ENCODE measurements around the gene RASIP1.

RASIP1 gene

GRCh38 chr19:48746110-48746509 is 5.7 kb upstream of the RASIP1 start:
- peaks cover 18% of the 10 kb centered on the region for H3K4me1 Mint-ChIP-seq
- no peaks in the 10 kb centered on the region for H3K9me3 Mint-ChIP-seq
- no peak for ATAC-seq
- peak overlapping the region; percentile 40 for H3K4me3 Mint-ChIP-seq
- H3K27ac Mint-ChIP-seq: no peak overlapping the region
- no peak for DNase-seq (ENCODE audit: low spot score in 2 of 2)
- no peaks in the 10 kb centered on the region for H3K36me3 Mint-ChIP-seq

GRCh38 chr19:48745208-48745995 is 5.0 kb upstream of the RASIP1 start:
- peaks cover 16% of the 10 kb centered on the region for H3K4me1 Mint-ChIP-seq
- no peaks in the 10 kb centered on the region for H3K36me3 Mint-ChIP-seq
- ATAC-seq (peak; percentile 83), DNase-seq (ENCODE audit: low spot score in 2 of 2) (peak in 1 of 2 donors; percentile 66)
- H3K9me3 Mint-ChIP-seq: no peaks in the 10 kb centered on the region
- peak overlapping the region; percentile 40 for H3K4me3 Mint-ChIP-seq
- no peak overlapping the region for H3K27ac Mint-ChIP-seq

GRCh38 chr19:48742096-48742495 is 1.7 kb upstream of the RASIP1 start:
- Mint-ChIP-seq H3K27ac (no peak overlapping the region), H3K9me3 (no peaks in the 10 kb centered on the region), H3K36me3 (no peaks in the 10 kb centered on the region), H3K4me3 (no peak overlapping the region), H3K4me1 (peaks cover 27% of the 10 kb centered on the region)
- ATAC-seq (no peak), DNase-seq (ENCODE audit: low spot score in 2 of 2) (no peak)

DNA sequence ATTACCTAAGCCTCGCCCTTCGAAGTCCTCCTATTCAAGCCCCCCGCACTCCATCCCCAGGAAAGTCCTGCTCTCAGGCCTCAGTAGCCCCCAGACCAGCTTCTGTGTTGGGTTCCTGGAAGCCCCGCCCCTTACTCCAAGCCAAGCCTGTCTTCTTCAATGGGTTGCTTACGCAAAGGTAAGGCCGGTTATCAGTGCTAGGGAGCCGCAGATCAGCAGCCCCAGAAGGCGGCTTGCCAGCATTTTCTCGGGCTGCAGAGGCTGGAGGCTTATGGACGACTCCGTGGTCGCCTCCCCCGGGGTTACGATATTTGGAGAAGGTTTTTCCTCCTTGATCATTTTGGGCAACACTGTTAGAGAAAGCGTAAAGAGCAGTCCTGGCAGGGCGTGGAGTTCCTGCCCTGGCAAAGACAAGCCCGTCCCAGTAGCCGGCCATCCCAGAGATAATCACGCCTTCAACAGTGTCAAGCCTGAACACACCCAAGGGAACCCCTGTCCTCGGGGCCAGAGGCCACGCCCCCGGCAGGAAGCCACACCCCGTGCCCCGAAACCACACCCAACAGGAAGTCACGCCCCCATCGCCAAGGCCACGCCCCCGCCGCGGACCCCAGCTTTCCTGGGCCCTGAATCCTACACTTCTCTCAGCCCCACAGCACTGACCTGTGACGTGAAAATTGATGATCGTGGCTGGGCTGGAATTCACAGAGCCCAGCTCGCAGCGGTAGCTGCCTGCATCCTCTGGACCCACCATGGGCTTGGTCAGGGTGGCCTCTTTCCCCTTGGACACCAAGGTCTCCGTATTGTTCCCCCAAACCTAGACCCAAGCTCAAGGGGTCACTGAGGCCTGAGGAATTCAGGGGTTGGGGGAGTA is 954 bp upstream of the RASIP1 start:
- H3K9me3 Mint-ChIP-seq: no peaks in the 10 kb centered on the region
- H3K4me3 Mint-ChIP-seq: no peak overlapping the region
- no peak overlapping the region for H3K27ac Mint-ChIP-seq
- DNase-seq (ENCODE audit: low spot score in 2 of 2) (peak in 1 of 2 donors; percentile 74), ATAC-seq (no peak)
- H3K4me1 Mint-ChIP-seq: peaks cover 23% of the 10 kb centered on the region
- no peaks in the 10 kb centered on the region for H3K36me3 Mint-ChIP-seq

- Mint-ChIP-seq H3K36me3 (no peaks in the 10 kb centered on the region), H3K27ac (no peak overlapping the region)
- peak; percentile 0 for ATAC-seq
Measured at GRCh38 chr19:48739404-48740163, 826 bp downstream of the RASIP1 start.

DNA sequence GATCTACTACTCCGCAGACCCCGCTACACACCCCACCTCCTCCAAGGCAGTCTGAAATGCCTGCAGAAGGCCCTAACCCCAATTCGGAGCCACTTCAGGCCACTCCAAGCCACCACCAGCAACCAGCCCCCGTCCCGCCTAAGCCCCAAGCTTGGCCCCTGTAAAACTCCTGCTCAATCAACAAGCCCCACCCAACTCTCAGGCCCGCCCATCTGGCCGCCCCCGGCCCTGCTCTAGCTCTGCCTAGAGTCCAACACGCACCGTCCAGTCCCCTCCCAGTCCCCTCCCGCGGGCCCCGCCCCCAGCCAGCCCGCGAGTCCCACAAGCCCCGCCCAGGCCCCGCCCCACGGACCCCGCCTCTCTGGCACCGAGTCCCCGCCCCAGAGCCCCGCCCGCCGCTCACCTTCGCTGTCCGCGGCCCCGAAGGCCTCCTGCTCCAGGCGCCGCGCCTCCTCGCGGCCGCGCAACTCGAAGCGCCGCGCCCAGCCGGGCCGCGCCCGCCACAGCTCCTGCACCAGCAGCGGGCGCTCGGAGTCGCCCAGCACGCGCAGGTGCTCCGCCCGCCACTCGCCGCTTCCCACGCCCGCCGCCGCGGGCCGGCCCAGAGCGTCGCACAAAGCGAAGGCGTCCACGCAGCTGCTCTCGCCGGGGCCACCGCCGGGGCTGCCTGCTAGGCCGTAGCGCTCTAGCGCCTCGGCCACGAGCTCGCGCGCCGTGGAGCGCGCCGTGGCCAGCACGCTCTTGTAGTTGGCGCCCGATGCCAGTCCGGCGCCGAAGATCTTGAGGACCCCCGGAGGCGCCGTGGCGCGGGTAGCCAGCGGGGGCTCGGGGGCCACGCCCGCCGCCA is 1.6 kb downstream of the RASIP1 start:
- Mint-ChIP-seq H3K36me3 (no peaks in the 10 kb centered on the region), H3K4me1 (peaks cover 11% of the 10 kb centered on the region), H3K4me3 (peak overlapping the region; percentile 64), H3K9me3 (no peaks in the 10 kb centered on the region), H3K27ac (no peak overlapping the region)
- peak; percentile 94 for ATAC-seq
- peak; percentile 85 to 93 for DNase-seq (ENCODE audit: low spot score in 2 of 2)

More at GRCh38 chr19:48739404-48740163, 826 bp downstream of the RASIP1 start:
- DNase-seq (ENCODE audit: low spot score in 2 of 2): no peak
- peaks cover 11% of the 10 kb centered on the region for H3K4me1 Mint-ChIP-seq
- peak overlapping the region; percentile 64 for H3K4me3 Mint-ChIP-seq
- H3K9me3 Mint-ChIP-seq: no peaks in the 10 kb centered on the region

- Mint-ChIP-seq H3K4me3 (no peak overlapping the region), H3K4me1 (peaks cover 11% of the 10 kb centered on the region), H3K27ac (no peak overlapping the region), H3K9me3 (no peaks in the 10 kb centered on the region), H3K36me3 (no peaks in the 10 kb centered on the region)
- DNase-seq (ENCODE audit: low spot score in 2 of 2): no peak
- no peak for ATAC-seq
Measured at GRCh38 chr19:48737360-48737998, 2.9 kb downstream of the RASIP1 start.

DNA sequence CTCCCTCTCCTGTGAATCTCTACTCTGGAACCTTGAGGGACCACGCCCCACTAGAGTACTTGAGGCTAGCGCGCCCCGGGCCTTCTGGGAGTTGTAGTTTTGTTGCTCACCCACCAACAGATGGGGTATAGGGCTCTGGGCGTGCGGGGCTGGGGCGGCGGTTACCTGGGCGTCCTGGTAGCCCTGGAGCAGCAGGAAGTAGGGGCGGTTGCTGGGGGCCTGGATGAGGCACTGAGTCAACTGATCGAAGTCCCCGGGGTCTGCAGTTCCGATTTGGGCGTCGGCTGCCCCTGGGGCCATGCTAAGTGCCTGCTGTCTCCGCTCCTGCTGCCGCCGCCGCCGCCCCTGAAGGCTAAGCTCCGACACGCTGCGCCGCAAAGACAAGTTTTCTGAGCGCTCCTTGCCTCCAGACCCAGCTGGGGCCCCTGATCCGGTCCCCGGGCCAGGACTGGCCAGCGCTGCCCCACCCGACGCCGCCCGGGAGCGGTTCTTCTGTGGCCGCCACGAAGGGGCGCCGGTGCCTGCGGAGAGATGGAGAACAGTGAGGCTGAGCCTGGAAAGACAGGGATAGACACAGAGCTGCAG is 5.3 kb downstream of the RASIP1 start:
- Mint-ChIP-seq H3K36me3 (no peaks in the 10 kb centered on the region), H3K4me3 (no peak overlapping the region), H3K9me3 (no peaks in the 10 kb centered on the region), H3K27ac (no peak overlapping the region), H3K4me1 (peaks cover 11% of the 10 kb centered on the region)
- DNase-seq (ENCODE audit: low spot score in 2 of 2): no peak
- no peak for ATAC-seq

- H3K4me3 Mint-ChIP-seq: no peak overlapping the region
- no peak overlapping the region for H3K27ac Mint-ChIP-seq
- no peak for DNase-seq (ENCODE audit: low spot score in 2 of 2)
- H3K36me3 Mint-ChIP-seq: no peaks in the 10 kb centered on the region
- peaks cover 6% of the 10 kb centered on the region for H3K4me1 Mint-ChIP-seq
- H3K9me3 Mint-ChIP-seq: no peaks in the 10 kb centered on the region
- ATAC-seq: no peak
Measured at GRCh38 chr19:48734625-48735024, 5.8 kb downstream of the RASIP1 start.

DNA sequence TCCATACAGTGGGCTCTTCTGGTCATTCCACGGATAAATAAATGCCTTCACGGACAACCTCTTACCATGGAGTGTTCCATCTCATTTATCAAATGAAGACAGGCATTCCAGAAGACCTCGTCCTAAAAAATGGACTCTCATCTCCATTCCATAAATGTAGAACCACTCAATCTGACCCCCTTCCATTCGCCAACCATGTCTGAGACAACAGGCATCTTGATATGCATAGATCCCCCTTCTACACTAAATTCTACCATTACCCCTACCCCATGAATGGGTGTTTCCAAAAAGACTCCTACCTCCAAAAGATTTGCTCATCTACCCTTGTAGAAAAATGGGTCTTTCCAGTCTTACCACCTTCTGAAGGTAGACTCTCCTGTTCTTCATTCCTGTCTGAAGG is 9.0 kb downstream of the RASIP1 start:
- Mint-ChIP-seq H3K36me3 (no peaks in the 10 kb centered on the region), H3K9me3 (peaks cover 2% of the 10 kb centered on the region), H3K4me1 (peaks cover 5% of the 10 kb centered on the region), H3K27ac (no peak overlapping the region), H3K4me3 (no peak overlapping the region)
- ATAC-seq (no peak), DNase-seq (ENCODE audit: low spot score in 2 of 2) (no peak)

DNA sequence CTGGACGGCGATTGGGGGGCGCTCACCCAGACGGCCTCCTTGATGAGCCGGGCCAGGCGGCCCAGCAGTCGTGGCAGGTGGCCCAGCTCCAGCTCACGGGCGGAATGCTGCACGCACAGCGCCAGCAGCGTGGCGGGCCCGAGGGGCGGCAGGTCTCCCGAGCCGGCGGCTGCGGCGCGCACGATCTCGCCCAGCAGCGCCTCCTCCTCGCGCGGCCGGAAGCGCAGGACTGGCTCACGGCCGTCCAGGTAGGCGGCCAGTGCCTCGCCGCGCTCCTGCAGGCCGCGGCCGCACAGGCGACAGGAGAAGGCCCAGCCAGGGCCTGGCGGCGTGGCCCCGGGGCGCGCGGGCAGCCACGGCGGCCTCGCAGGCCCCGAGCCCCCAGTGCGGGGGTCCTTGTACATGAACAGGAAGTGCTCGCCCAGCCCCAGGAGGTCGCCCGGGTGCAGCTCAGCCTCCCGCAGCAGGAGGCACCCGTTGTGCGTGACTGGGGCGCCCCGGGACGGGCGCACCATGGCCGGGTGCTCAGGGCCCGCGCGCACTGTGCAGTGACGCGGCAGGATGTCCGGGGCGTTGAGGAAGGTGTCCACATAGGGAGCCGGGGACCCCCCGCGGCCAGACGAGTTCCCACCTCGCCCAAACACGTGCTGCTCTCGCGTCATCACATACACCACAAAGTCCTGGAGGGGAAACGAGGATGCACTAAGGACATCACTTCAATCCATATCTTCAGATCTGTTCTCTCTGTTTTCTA is 11.3 kb downstream of the RASIP1 start:
- ATAC-seq (no peak), DNase-seq (ENCODE audit: low spot score in 2 of 2) (no peak)
- Mint-ChIP-seq H3K4me3 (no peak overlapping the region), H3K36me3 (no peaks in the 10 kb centered on the region), H3K4me1 (peaks cover 22% of the 10 kb centered on the region), H3K27ac (no peak overlapping the region), H3K9me3 (peaks cover 15% of the 10 kb centered on the region)

- DNase-seq (ENCODE audit: low spot score in 2 of 2): no peak
- ATAC-seq: peak; percentile 61
- Mint-ChIP-seq H3K9me3 (peaks cover 15% of the 10 kb centered on the region), H3K36me3 (no peaks in the 10 kb centered on the region), H3K4me1 (peaks cover 22% of the 10 kb centered on the region), H3K27ac (no peak overlapping the region), H3K4me3 (no peak overlapping the region)
Measured at GRCh38 chr19:48726556-48726955, 13.9 kb downstream of the RASIP1 start.

All from stimulated activated effector memory CD8-positive, alpha-beta T cell treated with anti-CD3 and anti-CD28 coated beads, Interleukin-12 subunit alpha, Interleukin-12 subunit beta, amount 100 ng/mL, for 72 hours (primary cell).